GM18499 (cell line): ENCODE measurements around the gene PIAS2.
"Not testable (repeated sequence)": the region's sequence is repeated elsewhere in the genome, so short reads cannot be mapped to it uniquely, and the experiment has no call there.

ENCODE experiments used
- ATAC-seq: cut with Tn5 transposase; IDR thresholded peaks from one replicate; pipeline ENCODE4 v1.9.1; 2021; ENCODE audit warnings: moderate number of reproducible peaks; ENCODE audit not compliant: insufficient read depth, unreplicated experiment

The PIAS2 gene

GRCh38 chr18:46917108-46917802 lies at the start of gene PIAS2, which contains the start of gene KATNAL2:
PIAS2 (minus strand) TSS chr18:46917507; CDS start chr18:46917345, 162 bp downstream.
KATNAL2 (plus strand) TSS chr18:46917602; CDS start chr18:46946873, 29,271 bp downstream.
- no peak for ATAC-seq

- not testable (repeated sequence) for ATAC-seq
Observed at GRCh38 chr18:46966266-46966665, 49.0 kb upstream of the PIAS2 start.

GRCh38 chr18:46964579-46965293 lies 47.4 kb upstream of the PIAS2 start:
- not testable (repeated sequence) for ATAC-seq

- not testable (repeated sequence) for ATAC-seq
Observed at GRCh38 chr18:46963656-46964578, 46.6 kb upstream of the PIAS2 start.

- no peak for ATAC-seq
Observed at GRCh38 chr18:46958209-46958608, 40.9 kb upstream of the PIAS2 start.

GRCh38 chr18:46953195-46953594 lies 35.9 kb upstream of the PIAS2 start:
- no peak for ATAC-seq

- ATAC-seq = no peak
Observed at GRCh38 chr18:46950064-46950656, 32.9 kb upstream of the PIAS2 start.

- ATAC-seq = peak; percentile 93
Observed at GRCh38 chr18:46946656-46947282, 29.5 kb upstream of the PIAS2 start.

GRCh38 chr18:46942646-46943045 lies 25.3 kb upstream of the PIAS2 start:
- ATAC-seq = no peak

GRCh38 chr18:46939998-46940571 lies 22.8 kb upstream of the PIAS2 start:
- ATAC-seq = no peak

GRCh38 chr18:46939337-46939963 lies 22.1 kb upstream of the PIAS2 start:
- ATAC-seq = no peak

- no peak for ATAC-seq
Observed at GRCh38 chr18:46920653-46921052, 3.3 kb upstream of the PIAS2 start.

- ATAC-seq = no peak
Observed at GRCh38 chr18:46920067-46920466, 2.8 kb upstream of the PIAS2 start.

GRCh38 chr18:46917803-46918600 lies 695 bp upstream of the PIAS2 start:
- no peak for ATAC-seq

- ATAC-seq = no peak
Observed at GRCh38 chr18:46916551-46917107, 678 bp downstream of the PIAS2 start.

- ATAC-seq = no peak
Observed at GRCh38 chr18:46915800-46916550, 1.3 kb downstream of the PIAS2 start.

GRCh38 chr18:46910856-46911255 lies 6.5 kb downstream of the PIAS2 start:
- ATAC-seq = no peak
